Measurements from ENCODE around the gene SLC5A2. TPM values are rescaled to one million over a fixed set of nuclear protein-coding genes. Genes with fewer than 3 reads are reported as not detected.

Gene SLC5A2
- total RNA-seq, 2 experiments from 2014 or later: 0.21 TPM; not detected in 1

- Mint-ChIP-seq H3K27ac (peak overlapping the region; percentile 60), H3K9me3 (no peaks in the 10 kb centered on the region), H3K36me3 (peaks cover 16% of the 10 kb centered on the region), H3K4me1 (ENCODE audit: low read depth) (peaks cover 32% of the 10 kb centered on the region), H3K27me3 (no peaks in the 10 kb centered on the region), H3K4me3 (no peak overlapping the region)
- ChIA-PET CTCF (interaction anchor here (0.8 to 4.1 kb wide), 23 partner anchors 8 to 507 kb away, joined by 3 to 41 read pairs (median 5); partner anchors contain the start of genes RUSF1 and ZNF843), POLR2A (interaction anchor here (0.6 to 3.8 kb wide), 4 partner anchors 15 to 416 kb away, joined by 3 to 15 read pairs (median 6); partner anchors contain the start of gene RUSF1)
- intact Hi-C loops (cut with micrococcal nuclease): no loop called here
- no peak for DNase-seq
Observed at GRCh38 chr16:31461201-31461920, 21.6 kb upstream of the SLC5A2 start.

- no peak for DNase-seq
- H3K4me1 Mint-ChIP-seq (ENCODE audit: low read depth): peaks cover 28% of the 10 kb centered on the region
- CTCF ChIA-PET: interaction anchor here (1.1 kb wide), 1 partner anchor 406 kb away, joined by 5 read pairs; no protein-coding TSS in a partner anchor
- H3K36me3 Mint-ChIP-seq: peaks cover 13% of the 10 kb centered on the region
- no peak overlapping the region for H3K4me3 Mint-ChIP-seq
- intact Hi-C loops (cut with micrococcal nuclease): no loop called here
- no peak overlapping the region for H3K27ac Mint-ChIP-seq
- no peaks in the 10 kb centered on the region for H3K9me3 Mint-ChIP-seq
- no peaks in the 10 kb centered on the region for H3K27me3 Mint-ChIP-seq
- POLR2A ChIA-PET: no interaction called here
Observed at GRCh38 chr16:31461921-31462804, 20.8 kb upstream of the SLC5A2 start.

GRCh38 chr16:31464348-31464769 lies 18.6 kb upstream of the SLC5A2 start:
- Mint-ChIP-seq H3K9me3 (no peaks in the 10 kb centered on the region), H3K4me1 (ENCODE audit: low read depth) (peaks cover 20% of the 10 kb centered on the region), H3K4me3 (no peak overlapping the region), H3K36me3 (peaks cover 5% of the 10 kb centered on the region), H3K27ac (no peak overlapping the region), H3K27me3 (no peaks in the 10 kb centered on the region)
- intact Hi-C loops (cut with micrococcal nuclease): no loop called here
- POLR2A ChIA-PET: no interaction called here
- no peak for DNase-seq
- CTCF ChIA-PET: no interaction called here

GRCh38 chr16:31464781-31465260 lies 18.1 kb upstream of the SLC5A2 start:
- Mint-ChIP-seq H3K36me3 (peaks cover 5% of the 10 kb centered on the region), H3K27me3 (no peaks in the 10 kb centered on the region), H3K4me3 (no peak overlapping the region), H3K27ac (no peak overlapping the region), H3K4me1 (ENCODE audit: low read depth) (peaks cover 19% of the 10 kb centered on the region), H3K9me3 (no peaks in the 10 kb centered on the region)
- no peak for DNase-seq
- POLR2A ChIA-PET: no interaction called here
- intact Hi-C loops (cut with micrococcal nuclease): no loop called here
- CTCF ChIA-PET: no interaction called here

GRCh38 chr16:31465788-31466370 lies 17.0 kb upstream of the SLC5A2 start:
- intact Hi-C loops (cut with micrococcal nuclease): no loop called here
- peaks cover 1% of the 10 kb centered on the region for H3K27me3 Mint-ChIP-seq
- peaks cover 5% of the 10 kb centered on the region for H3K36me3 Mint-ChIP-seq
- H3K4me1 Mint-ChIP-seq (ENCODE audit: low read depth): peaks cover 11% of the 10 kb centered on the region
- no peaks in the 10 kb centered on the region for H3K9me3 Mint-ChIP-seq
- POLR2A ChIA-PET: no interaction called here
- H3K27ac Mint-ChIP-seq: no peak overlapping the region
- CTCF ChIA-PET: no interaction called here
- DNase-seq: no peak
- H3K4me3 Mint-ChIP-seq: no peak overlapping the region

GRCh38 chr16:31466381-31466841 lies 16.5 kb upstream of the SLC5A2 start:
- POLR2A ChIA-PET: no interaction called here
- CTCF ChIA-PET: no interaction called here
- Mint-ChIP-seq H3K9me3 (no peaks in the 10 kb centered on the region), H3K4me1 (ENCODE audit: low read depth) (peaks cover 7% of the 10 kb centered on the region), H3K27ac (no peak overlapping the region), H3K36me3 (peaks cover 5% of the 10 kb centered on the region), H3K4me3 (no peak overlapping the region), H3K27me3 (peaks cover 6% of the 10 kb centered on the region)
- DNase-seq: no peak
- intact Hi-C loops (cut with micrococcal nuclease): no loop called here

- Mint-ChIP-seq H3K27ac (no peak overlapping the region), H3K27me3 (peaks cover 8% of the 10 kb centered on the region), H3K4me3 (no peak overlapping the region), H3K4me1 (ENCODE audit: low read depth) (peaks cover 7% of the 10 kb centered on the region), H3K9me3 (no peaks in the 10 kb centered on the region), H3K36me3 (peaks cover 5% of the 10 kb centered on the region)
- ChIA-PET CTCF (no interaction called here), POLR2A (no interaction called here)
- no peak for DNase-seq
- intact Hi-C loops (cut with micrococcal nuclease): no loop called here
Observed at GRCh38 chr16:31467151-31467773, 15.7 kb upstream of the SLC5A2 start.

- ChIA-PET POLR2A (no interaction called here), CTCF (no interaction called here)
Observed at GRCh38 chr16:31467858-31468257, 15.1 kb upstream of the SLC5A2 start.

GRCh38 chr16:31470615-31471014 lies 12.3 kb upstream of the SLC5A2 start:
- H3K36me3 Mint-ChIP-seq: peaks cover under 1% of the 10 kb centered on the region
- peaks cover 7% of the 10 kb centered on the region for H3K4me1 Mint-ChIP-seq (ENCODE audit: low read depth)
- no peak overlapping the region for H3K4me3 Mint-ChIP-seq
- CTCF ChIA-PET: interaction anchor here (3.3 kb wide), 1 partner anchor 10 kb away, joined by 15 read pairs; the partner anchor contains the start of gene ARMC5
- no peak for DNase-seq
- H3K9me3 Mint-ChIP-seq: no peaks in the 10 kb centered on the region
- POLR2A ChIA-PET: no interaction called here
- no peak overlapping the region for H3K27ac Mint-ChIP-seq
- peaks cover 19% of the 10 kb centered on the region for H3K27me3 Mint-ChIP-seq
- intact Hi-C loops (cut with micrococcal nuclease): no loop called here

More at GRCh38 chr16:31467858-31468257, 15.1 kb upstream of the SLC5A2 start:
- H3K36me3 Mint-ChIP-seq: peaks cover 5% of the 10 kb centered on the region
- no peak overlapping the region for H3K4me3 Mint-ChIP-seq
- peaks cover 13% of the 10 kb centered on the region for H3K27me3 Mint-ChIP-seq
- intact Hi-C loops (cut with micrococcal nuclease): no loop called here
- no peaks in the 10 kb centered on the region for H3K9me3 Mint-ChIP-seq
- peaks cover 7% of the 10 kb centered on the region for H3K4me1 Mint-ChIP-seq (ENCODE audit: low read depth)
- H3K27ac Mint-ChIP-seq: no peak overlapping the region
- DNase-seq: no peak

GRCh38 chr16:31471241-31471874 lies 11.6 kb upstream of the SLC5A2 start:
- Mint-ChIP-seq H3K27me3 (peaks cover 19% of the 10 kb centered on the region), H3K9me3 (no peaks in the 10 kb centered on the region), H3K27ac (no peak overlapping the region), H3K4me3 (no peak overlapping the region), H3K36me3 (no peaks in the 10 kb centered on the region), H3K4me1 (ENCODE audit: low read depth) (peaks cover 11% of the 10 kb centered on the region)
- CTCF ChIA-PET: interaction anchor here (3.3 kb wide), 1 partner anchor 11 kb away, joined by 15 read pairs; the partner anchor contains the start of gene ARMC5
- intact Hi-C loops (cut with micrococcal nuclease): no loop called here
- no peak for DNase-seq
- POLR2A ChIA-PET: no interaction called here

- no peak within 1 kb of the TSS for H3K27ac Mint-ChIP-seq
- CTCF ChIA-PET: interaction anchor here (1.0 kb wide), 1 partner anchor 12 kb away, joined by 3 read pairs; no protein-coding TSS in a partner anchor
- H3K4me3 Mint-ChIP-seq: peak within 1 kb of the TSS; percentile 41
- peaks cover 19% of the 10 kb centered on the region for H3K27me3 Mint-ChIP-seq
- H3K9me3 Mint-ChIP-seq: no peaks in the 10 kb centered on the region
- no peaks in the 10 kb centered on the region for H3K36me3 Mint-ChIP-seq
- peaks cover 12% of the 10 kb centered on the region for H3K4me1 Mint-ChIP-seq (ENCODE audit: low read depth)
- intact Hi-C loops (cut with micrococcal nuclease): no loop called here
- DNase-seq: no peak
- POLR2A ChIA-PET: no interaction called here
Observed at GRCh38 chr16:31471875-31472708, 10.8 kb upstream of the SLC5A2 start, which contains the start of gene TGFB1I1. Gene TGFB1I1 (plus strand): TSS chr16:31472152. CDS start chr16:31472189, 37 bp downstream.

All from activated CD4-positive, alpha-beta memory T cell treated with anti-CD3 and anti-CD28 coated beads for 36 hours (primary cell).